ENCODE data around the gene TBC1D22A.

- TF ChIP-seq, protein P1, sequence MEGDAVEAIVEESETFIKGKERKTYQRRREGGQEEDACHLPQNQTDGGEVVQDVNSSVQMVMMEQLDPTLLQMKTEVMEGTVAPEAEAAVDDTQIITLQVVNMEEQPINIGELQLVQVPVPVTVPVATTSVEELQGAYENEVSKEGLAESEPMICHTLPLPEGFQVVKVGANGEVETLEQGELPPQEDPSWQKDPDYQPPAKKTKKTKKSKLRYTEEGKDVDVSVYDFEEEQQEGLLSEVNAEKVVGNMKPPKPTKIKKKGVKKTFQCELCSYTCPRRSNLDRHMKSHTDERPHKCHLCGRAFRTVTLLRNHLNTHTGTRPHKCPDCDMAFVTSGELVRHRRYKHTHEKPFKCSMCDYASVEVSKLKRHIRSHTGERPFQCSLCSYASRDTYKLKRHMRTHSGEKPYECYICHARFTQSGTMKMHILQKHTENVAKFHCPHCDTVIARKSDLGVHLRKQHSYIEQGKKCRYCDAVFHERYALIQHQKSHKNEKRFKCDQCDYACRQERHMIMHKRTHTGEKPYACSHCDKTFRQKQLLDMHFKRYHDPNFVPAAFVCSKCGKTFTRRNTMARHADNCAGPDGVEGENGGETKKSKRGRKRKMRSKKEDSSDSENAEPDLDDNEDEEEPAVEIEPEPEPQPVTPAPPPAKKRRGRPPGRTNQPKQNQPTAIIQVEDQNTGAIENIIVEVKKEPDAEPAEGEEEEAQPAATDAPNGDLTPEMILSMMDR (IDR thresholded peaks at IDR 0.05), result no peak
- TF ChIP-seq POLR2A (IDR thresholded peaks at IDR 0.05), result no peak
These were observed 370.9 kb downstream of the TBC1D22A start for GRCh38 chr22:47133061-47133969.

Measured in heart left ventricle (tissue), 13 donors.